ENCODE data around the gene ZMPSTE24. TPM values are rescaled to one million over a fixed set of nuclear protein-coding genes. Genes with fewer than 3 reads are reported as not detected.

Gene ZMPSTE24
- total and polyA plus RNA-seq, 10 of the 15 experiments (the other 5 are each of a cell fraction or from before 2014, with no cell fraction given), result 21.5 to 84.4 (median 43.6) TPM

GRCh38 chr1:40315239-40315794 lies 57.3 kb downstream of the ZMPSTE24 start:
- BruUV-seq (replicated peaks), result no TSS peak
- ChIA-PET CTCF (interaction anchor here (0.6 to 10.0 kb wide), 52 partner anchors 22 to 276 kb away, joined by 3 to 170 read pairs (median 5); partner anchors contain the start of genes SMAP2, ZMPSTE24 and ZNF684), POLR2A (interaction anchor here (0.5 to 4.2 kb wide), 20 partner anchors 23 to 251 kb away, joined by 3 to 21 read pairs (median 4); partner anchors contain the start of gene SMAP2), SMC1A (ENCODE audit: uncharacterized antibody, unreplicated experiment) (interaction anchor here (0.6 to 9.0 kb wide), 35 partner anchors 9 to 231 kb away, joined by 3 to 84 read pairs (median 4); partner anchors contain the start of gene SMAP2), RAD21 (ENCODE audit: unreplicated experiment) (interaction anchor here (0.6 to 6.0 kb wide), 26 partner anchors 22 to 276 kb away, joined by 3 to 81 read pairs (median 6); partner anchors contain the start of genes RLF, SMAP2 and ZMPSTE24)
- Histone ChIP-seq H3K27ac (ENCODE audit: control insufficient read depth, insufficient read depth) (peak overlapping the region; percentile 59), H3K9ac (ENCODE audit: control insufficient read depth, insufficient read depth, low read length) (peak overlapping the region; percentile 54), H3K4me3 (peak overlapping the region; percentile 70), H3K36me3 (ENCODE audit: control insufficient read depth in 2 of 2, insufficient read depth in 2 of 2, low read length in 1 of 2) (no peaks in the 10 kb centered on the region; a peak in 1 of 4 replicates), H3K4me2 (ENCODE audit: control insufficient read depth, insufficient read depth) (peak overlapping the region; percentile 93), H2AFZ (ENCODE audit: control insufficient read depth, low read depth, low read length) (peak overlapping the region; percentile 90), H4K20me1 (ENCODE audit: control insufficient read depth, insufficient read depth) (no peaks in the 10 kb centered on the region), H3K27me3 (replicated peaks in 1 of 2; ENCODE audit: control insufficient read depth in 2 of 2, insufficient read depth in 2 of 2, low read length in 1 of 2) (peaks cover 4 to 9% of the 10 kb centered on the region in 2 experiments; a peak in 3 of 4 replicates), H3K4me1 (ENCODE audit: control insufficient read depth, insufficient read depth, low read length) (peaks cover 41% of the 10 kb centered on the region), H3K9me3 (replicated peaks; ENCODE audit: control insufficient read depth, insufficient read depth, low read length) (no peaks in the 10 kb centered on the region), H3K79me2 (ENCODE audit: control insufficient read depth, insufficient read depth, low read length) (peaks cover 5% of the 10 kb centered on the region)
- DNase-seq (ENCODE audit: low read depth, low spot score) (peak; percentile 53), FAIRE-seq (peak; percentile 90), ATAC-seq (peak; percentile 72)
- in situ Hi-C loops (cut with MboI) (no loop called here), intact Hi-C loops (cut with micrococcal nuclease; ENCODE audit: unreplicated experiment) (loop anchor here (1.0 to 2.0 kb wide), 2 partner anchors 57 to 163 kb away; partner anchors contain the start of gene ZMPSTE24)
- whole genome bisulfite sequencing (ENCODE audit: insufficient coverage, insufficient replicate concordance, low lambda C conversion rate, missing lambda C conversion rate), result 2% methylated on average over 41 of the region's 42 CpGs
- TF ChIP-seq MYB (IDR thresholded peaks at IDR 0.05; ENCODE audit: borderline replicate concordance, low read depth, low read length) (no peak), NBN (IDR thresholded peaks at IDR 0.05) (peak; percentile 80), ZBTB33 (IDR thresholded peaks at IDR 0.05) (no peak), EP300 (IDR thresholded peaks at IDR 0.05; ENCODE audit: borderline replicate concordance in 1 of 2, control insufficient read depth in 1 of 2, low read depth in 2 of 2, low read length in 2 of 2) (peak in 1 of 2 experiments; percentile 24; a peak in 1 of 4 replicates), POLR2AphosphoS2 (IDR thresholded peaks at IDR 0.05; ENCODE audit: low read depth, low read length) (no peak), NR2C2 (IDR thresholded peaks at IDR 0.05; ENCODE audit: borderline replicate concordance, control insufficient read depth, insufficient read length, low read depth) (no peak), PKNOX1 (IDR thresholded peaks at IDR 0.05) (peak; percentile 61; the same call in 1 of the 2 replicates), IKZF1 (conservative IDR thresholded peaks at IDR 0.05) (peak; percentile 98), MEF2A (IDR thresholded peaks at IDR 0.05; ENCODE audit: insufficient read depth, low read depth, low read length) (no peak; the same call in 1 of the 2 replicates), TARDBP (IDR thresholded peaks at IDR 0.05; ENCODE audit: borderline replicate concordance) (peak; percentile 50; the same call in 1 of the 2 replicates), PRDM15 (CRISPR knock-in tag; IDR thresholded peaks at IDR 0.05) (no peak)
